K562 (cell line): ENCODE data around the gene CDH6. TPM values are rescaled to one million over a fixed set of nuclear protein-coding genes. Genes with fewer than 3 reads are reported as not detected.

Experiments used
- ATAC-seq: fragments of 200-7000 bp; cut with Tn5 transposase; 3 replicates; pipeline ENCODE4 v1.9.1; 2020; ENCODE audit warnings: moderate library complexity
- BruUV-seq: library from RNA; stranded (reverse); fragments of 400-500 nt; replicated peaks from 2 replicates; lab custom pipeline; 2021; lab: Mats Ljungman, UMichigan
- CTCF ChIA-PET: fragments of 300-600 bp; formaldehyde crosslinking; extraction: SDS; loops from one replicate; lab custom pipeline; 2021; ENCODE audit warnings: low intra/inter-chr PET ratio; lab: Yijun Ruan, JAX
- POLR2A ChIA-PET: fragments of 300-600, 350-650 bp; sonication (Branson Sonifier 250); formaldehyde crosslinking; extraction: SDS; loops from one replicate; lab custom pipeline; 2021; ENCODE audit warnings: antibody characterized with exemption, inconsistent platforms; lab: Yijun Ruan, JAX
- DNase-seq, 4 experiments: peaks; one replicate each; pipeline versions ENCODE4 v3.0.0 to v3.0.0-alpha.2; 2011 to 2018; ENCODE audit warnings: low spot score in 3 of 4, mixed read lengths in 3 of 4; ENCODE audit errors: extremely low read depth in 1 of 4
- FAIRE-seq: peaks from 2 replicates; lab custom pipeline; 2011; peaks lifted over from hg19 to GRCh38; lab: Jason Lieb, UNC
- H2AFZ ChIP-seq: 2 replicates; pipeline ENCODE4 v1.6.0; 2011; ENCODE audit warnings: low read depth, low read length, control low read depth, inconsistent platforms
- H3K27ac ChIP-seq: fragments of 200-600 bp; 3 replicates; pipeline ENCODE4 v1.8.0; 2011; ENCODE audit warnings: low read depth, mild to moderate bottlenecking, control low read depth, inconsistent platforms, low read length, moderate library complexity, mixed read lengths; ENCODE audit errors: extremely low read depth
- H3K27me3 ChIP-seq, 2 experiments: fragments of 300-600 bp in 1 of 2; 2 replicates in 1 of 2; 3 replicates in 1 of 2; pipeline versions ENCODE4 v1.6.0 to v1.8.0; 2011; ENCODE audit warnings: inconsistent platforms in 2 of 2, low read length in 2 of 2, mild to moderate bottlenecking in 1 of 2, mixed read lengths in 1 of 2, moderate library complexity in 1 of 2; ENCODE audit not compliant: control insufficient read depth in 2 of 2, insufficient read depth in 2 of 2
- H3K36me3 ChIP-seq: fragments of 300-600 bp; 3 replicates; pipeline ENCODE4 v1.8.0; 2011; ENCODE audit warnings: mild to moderate bottlenecking, low read length, inconsistent platforms; ENCODE audit not compliant: control insufficient read depth, insufficient read depth
- H3K4me1 ChIP-seq, 2 experiments: fragments of 200-600 bp in 1 of 2; replicated peaks in 1 of 2; 2 replicates in 1 of 2; 3 replicates in 1 of 2; pipeline versions ENCODE4 v1.5.1 to v1.8.0; 2011; ENCODE audit warnings: inconsistent platforms in 2 of 2, low read length in 2 of 2, mild to moderate bottlenecking in 1 of 2, mixed read lengths in 1 of 2, moderate library complexity in 1 of 2; ENCODE audit not compliant: control insufficient read depth in 2 of 2, insufficient read depth in 2 of 2
- H3K4me2 ChIP-seq: 2 replicates; pipeline ENCODE4 v1.6.1; 2011; ENCODE audit warnings: low read length, control low read depth, inconsistent platforms, mixed read lengths; ENCODE audit not compliant: insufficient read depth
- H3K4me3 ChIP-seq: fragments of 200-600 bp; sonication (generic), shearing (Covaris generic); 2 replicates; pipeline ENCODE4 v1.5.1; 2016; ENCODE audit warnings: control low read depth, inconsistent platforms
- H3K79me2 ChIP-seq: fragments of 200-600 bp; 3 replicates; pipeline ENCODE4 v1.8.0; 2011; ENCODE audit warnings: low read length, inconsistent platforms; ENCODE audit not compliant: control insufficient read depth, insufficient read depth
- H3K9ac ChIP-seq, 2 experiments: 2 replicates each; pipeline versions ENCODE4 v1.6.0 to v1.6.1; 2011; ENCODE audit warnings: low read depth in 2 of 2, low read length in 2 of 2, control low read depth in 1 of 2, inconsistent platforms in 1 of 2, mild to moderate bottlenecking in 1 of 2, mixed read lengths in 1 of 2; ENCODE audit not compliant: insufficient read depth in 1 of 2
- H3K9me1 ChIP-seq: one replicate; pipeline ENCODE4 v1.6.0; 2011; ENCODE audit warnings: inconsistent platforms, mild to moderate bottlenecking, low read length, moderate library complexity; ENCODE audit not compliant: control insufficient read depth, insufficient read depth
- H3K9me3 ChIP-seq: replicated peaks from 2 replicates; pipeline ENCODE4 v1.5.1; 2011; ENCODE audit warnings: low read depth, low read length, inconsistent platforms; ENCODE audit not compliant: control insufficient read depth, insufficient read depth
- H4K20me1 ChIP-seq: replicated peaks from 2 replicates; pipeline ENCODE4 v1.6.1; 2011; ENCODE audit warnings: low read length, inconsistent platforms, mixed read lengths; ENCODE audit not compliant: control insufficient read depth, insufficient read depth
- CEBPG ChIP-seq, 3 experiments: fragments of 200-800 bp in 1 of 3; sonication (Bioruptor generic) in 1 of 3; sonication (generic) in 1 of 3; formaldehyde crosslinking in 1 of 3; IDR thresholded peaks in 2 of 3; conservative IDR thresholded peaks in 1 of 3; 2 replicates each; pipeline versions ENCODE4 v1.6.1 to v1.8.0; 2016 to 2022; ENCODE audit warnings: missing compliant biosample characterization in 2 of 3, missing genetic modification characterization in 2 of 3, mild to moderate bottlenecking in 1 of 3, missing genetic modification reagents in 1 of 3
- EZH2 ChIP-seq: IDR thresholded peaks from 2 replicates; pipeline ENCODE4 v1.6.1; 2012; ENCODE audit warnings: low read depth, mild to moderate bottlenecking, inconsistent platforms, low read length, borderline replicate concordance
- GTF2A2 ChIP-seq: IDR thresholded peaks from 2 replicates; pipeline ENCODE4 v1.6.1; 2016; ENCODE audit warnings: mild to moderate bottlenecking, missing genetic modification characterization, missing compliant biosample characterization
- ZNF445 ChIP-seq: fragments of 250-450 bp; sonication (Bioruptor Pico); IDR thresholded peaks from 2 replicates; pipeline ENCODE4 v1.4.0; 2020; ENCODE audit warnings: low read depth, mild to moderate bottlenecking, moderate library complexity
- WGBS: fragments of 100-300 bp; shearing (Covaris generic); methylation state at CpG from one replicate; pipeline ENCODE4 v1.1.6; 2016; ENCODE audit warnings: low coverage, mixed read lengths; ENCODE audit not compliant: insufficient coverage; ENCODE audit errors: missing lambda C conversion rate; 5-methylcytosine and 5-hydroxymethylcytosine counted together
- in situ Hi-C: fragments of 300-500 bp; cut with MboI; formaldehyde crosslinking; loops from 4 replicates; pipeline ENCODE4 v1.15.0; 2018; ENCODE audit warnings: inconsistent platforms, mixed read lengths
- intact Hi-C: fragments of 100-400 bp; cut with micrococcal nuclease; formaldehyde crosslinking; loops from 2 replicates; pipeline ENCODE4 v1.14.2; 2022
- polyA plus RNA-seq, 8 experiments: library from polyadenylated mRNA; depleted of rRNA in 4 of 8; stranded (reverse) in 5 of 8; unstranded in 3 of 8; fragments of >200 nt; fragmentation: Nextera tagmentation in 2 of 8; fragmentation: Illumina TruSeq in 1 of 8; extraction: Ambion mirVana in 2 of 8; extraction: Trizol in 1 of 8; gene quantifications; 2 replicates each; pipeline versions ENCODE4 v1.2.1 to v1.2.3, GENCODE V29; 2011 to 2014; ENCODE audit warnings: inconsistent platforms in 1 of 8, missing spikeins in 1 of 8
- total RNA-seq, 7 experiments: library from RNA; depleted of rRNA in 6 of 7; stranded (reverse); fragments of >200 nt in 6 of 7; fragmentation: Illumina TruSeq in 2 of 7; extraction: Trizol in 2 of 7; gene quantifications; 2 replicates each; pipeline versions ENCODE4 v1.2.1 to v1.2.3, GENCODE V29; 2011 to 2021; ENCODE audit warnings: low replicate concordance in 1 of 7

Gene CDH6
- total and polyA plus RNA-seq, 9 of the 15 experiments (the other 6 are each of a cell fraction or from before 2014, with no cell fraction given), result not detected

GRCh38 chr5:31153521-31153920 is 40.0 kb upstream of the CDH6 start:
- ChIA-PET POLR2A (interaction anchor here (1.3 kb wide), 1 partner anchor 10 kb away, joined by 4 read pairs; no protein-coding TSS in a partner anchor), CTCF (no interaction called here)
- in situ Hi-C loops, result no loop called here
- no peaks in the 10 kb centered on the region for H3K27me3 ChIP-seq
- no peak overlapping the region for H3K9ac ChIP-seq
- H3K27ac ChIP-seq, result no peak overlapping the region
- no peaks in the 10 kb centered on the region for H3K79me2 ChIP-seq
- no peak overlapping the region for H2AFZ ChIP-seq
- WGBS, result 0% methylated on average over 2 of the region's 2 CpGs
- no peaks in the 10 kb centered on the region for H3K36me3 ChIP-seq
- H3K4me3 ChIP-seq, result no peak overlapping the region
- H3K9me1 ChIP-seq, result no peaks in the 10 kb centered on the region
- ATAC-seq (no peak), DNase-seq (no peak)
- intact Hi-C loops, result no loop called here
- TF ChIP-seq CEBPG (CRISPR knock-in tag; IDR thresholded peaks at IDR 0.05) (no peak), CEBPG (tag; conservative IDR thresholded peaks at IDR 0.05 in 1 of 2, IDR thresholded peaks at IDR 0.05 in 1 of 2) (peak in 1 of 2 experiments; percentile 52; a peak in 1 of 4 replicates), GTF2A2 (no peak), EZH2 (no peak)
- TF ChIP-seq, all 486 proteins: peak for 1
- Histone ChIP-seq H3K4me1 (no peaks in the 10 kb centered on the region), H4K20me1 (no peaks in the 10 kb centered on the region), H3K4me2 (no peak overlapping the region), H3K9me3 (no peaks in the 10 kb centered on the region)
- BruUV-seq, result no TSS peak
- no peak for FAIRE-seq

GRCh38 chr5:31156631-31157160 is 36.8 kb upstream of the CDH6 start:
- FAIRE-seq (no peak), DNase-seq (no peak), ATAC-seq (no peak)
- Histone ChIP-seq H3K4me2 (no peak overlapping the region), H4K20me1 (no peaks in the 10 kb centered on the region), H3K27me3 (no peaks in the 10 kb centered on the region), H3K4me1 (no peaks in the 10 kb centered on the region), H3K9me3 (no peaks in the 10 kb centered on the region), H2AFZ (no peak overlapping the region), H3K4me3 (no peak overlapping the region), H3K27ac (no peak overlapping the region), H3K79me2 (no peaks in the 10 kb centered on the region), H3K9ac (no peak overlapping the region), H3K36me3 (no peaks in the 10 kb centered on the region), H3K9me1 (no peaks in the 10 kb centered on the region)
- in situ Hi-C loops (no loop called here), intact Hi-C loops (no loop called here)
- CTCF ChIA-PET, result no interaction called here
- BruUV-seq, result no TSS peak
- POLR2A ChIA-PET, result no interaction called here
- WGBS, result 0% methylated on average over 3 of the region's 3 CpGs
- TF ChIP-seq ZNF445 (CRISPR knock-in tag), result no peak
